GM12874 (cell line): ENCODE measurements around the gene ATAT1.

ENCODE experiments used
- CTCF ChIP-seq: IDR thresholded peaks from 2 replicates; pipeline ENCODE4 v1.5.1; 2011; ENCODE audit warnings: low read depth, mild to moderate bottlenecking, control low read depth, low read length, moderate library complexity; ENCODE audit not compliant: insufficient read depth

Gene ATAT1

GRCh38 chr6:30603961-30604360 lies 22.7 kb upstream of the ATAT1 start:
- no peak for TF ChIP-seq CTCF

GRCh38 chr6:30610065-30610464 lies 16.6 kb upstream of the ATAT1 start:
- no peak for TF ChIP-seq CTCF

- no peak for TF ChIP-seq CTCF
These were observed 15.4 kb upstream of the ATAT1 start for GRCh38 chr6:30611150-30611855.

GRCh38 chr6:30611856-30612194 lies 14.8 kb upstream of the ATAT1 start:
- no peak for TF ChIP-seq CTCF

- TF ChIP-seq CTCF = no peak
These were observed 14.5 kb upstream of the ATAT1 start for GRCh38 chr6:30612213-30612612.

- TF ChIP-seq CTCF = no peak
These were observed 13.9 kb upstream of the ATAT1 start for GRCh38 chr6:30612687-30613248.

- TF ChIP-seq CTCF = no peak
These were observed 13.2 kb upstream of the ATAT1 start for GRCh38 chr6:30613251-30614043.
